GM10266 (cell line): Measurements from ENCODE around the gene CACNA2D3.

Experiments
- DNase-seq: peaks from one replicate; pipeline ENCODE4 v3.0.0; 2012; ENCODE audit errors: extremely low spot score
- CTCF ChIP-seq: IDR thresholded peaks from 2 replicates; pipeline ENCODE4 v1.5.1; 2012; ENCODE audit warnings: mild to moderate bottlenecking, low read depth; ENCODE audit not compliant: control insufficient read depth, insufficient read depth; ENCODE audit errors: missing control alignments

The CACNA2D3 gene

GRCh38 chr3:54745843-54746242, 623.5 kb downstream of the CACNA2D3 start:
- no peak for TF ChIP-seq CTCF
- DNase-seq, result no peak

- TF ChIP-seq CTCF, result no peak
- no peak for DNase-seq
Measured at GRCh38 chr3:54746722-54747121, 624.4 kb downstream of the CACNA2D3 start.

DNA sequence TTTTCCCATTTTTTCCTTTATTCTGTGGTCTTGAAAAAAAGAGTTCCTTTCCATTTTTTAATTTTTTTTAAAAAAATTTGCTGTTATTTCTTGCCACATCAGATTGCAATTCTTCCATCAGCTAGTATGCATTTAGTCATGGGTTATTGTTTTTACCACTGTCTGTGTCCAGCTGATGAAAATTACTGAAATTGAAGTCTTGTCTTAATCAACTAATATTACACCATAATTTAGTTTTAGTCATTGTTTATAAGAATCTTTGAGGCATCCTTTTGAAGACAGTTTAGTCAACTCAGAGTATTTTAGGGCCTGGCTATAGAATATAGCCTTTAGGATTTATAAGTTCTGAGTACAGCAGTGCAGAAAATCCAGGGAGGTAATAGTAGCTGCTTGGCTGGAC, 633.4 kb downstream of the CACNA2D3 start:
- no peak for DNase-seq
- TF ChIP-seq CTCF, result no peak

GRCh38 chr3:54756330-54756731, 634.0 kb downstream of the CACNA2D3 start:
- DNase-seq, result no peak
- TF ChIP-seq CTCF, result no peak

DNA sequence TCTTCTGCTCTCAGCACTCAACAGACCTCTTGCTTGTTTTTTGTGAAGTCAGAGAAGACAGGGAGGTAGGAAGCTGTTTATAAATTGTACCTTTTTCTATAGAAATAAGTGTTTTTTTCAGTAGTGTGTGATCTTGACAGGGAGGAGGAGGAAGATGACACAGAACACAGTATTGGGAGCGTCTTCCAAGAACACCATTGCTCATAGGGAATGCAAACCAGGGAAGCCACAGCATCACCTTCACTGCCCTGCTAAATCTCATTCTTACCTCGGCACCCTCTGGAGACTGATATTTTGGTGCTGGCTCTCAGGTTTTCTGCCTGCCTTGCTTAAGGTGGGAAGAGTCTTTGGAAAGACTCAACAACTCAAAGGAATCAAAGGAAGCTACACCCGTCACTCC, 636.1 kb downstream of the CACNA2D3 start:
- no peak for DNase-seq
- no peak for TF ChIP-seq CTCF

- DNase-seq, result no peak
- TF ChIP-seq CTCF, result no peak
Measured at GRCh38 chr3:54759166-54759565, 636.8 kb downstream of the CACNA2D3 start.

GRCh38 chr3:54760201-54760600, 637.8 kb downstream of the CACNA2D3 start:
- no peak for TF ChIP-seq CTCF
- DNase-seq, result no peak

GRCh38 chr3:54761637-54762036, 639.3 kb downstream of the CACNA2D3 start:
- TF ChIP-seq CTCF, result no peak
- no peak for DNase-seq
